HCT116 (cell line): ENCODE measurements around the gene TANGO6. TPM values are rescaled to one million over a fixed set of nuclear protein-coding genes. Genes with fewer than 3 reads are reported as not detected.

Experiments
- ATAC-seq: fragments of 200-7000 bp; cut with Tn5 transposase; 2 replicates; pipeline ENCODE4 v1.9.1; 2020; ENCODE audit warnings: mild to moderate bottlenecking, moderate library complexity
- BruUV-seq: library from RNA; stranded (reverse); fragments of 400-500 nt; replicated peaks from 2 replicates; lab custom pipeline; 2021; lab: Mats Ljungman, UMichigan
- CTCF ChIA-PET: fragments of 300-600 bp; sonication (Branson Sonifier 250); formaldehyde crosslinking; loops from one replicate; lab custom pipeline; 2021; ENCODE audit warnings: antibody characterized with exemption; lab: Charles Lee
- POLR2A ChIA-PET: fragments of 300-600, 350-600 bp; sonication (Branson Sonifier 250); formaldehyde crosslinking; loops from one replicate; lab custom pipeline; 2021; ENCODE audit warnings: antibody characterized with exemption; lab: Charles Lee
- RAD21 ChIA-PET, 2 experiments: fragments of 300-600 bp; sonication (Branson Sonifier 250); formaldehyde crosslinking; loops; one replicate each; lab custom pipeline; 2023; ENCODE audit warnings: low total read pairs in 2 of 2; ENCODE audit not compliant: uncharacterized antibody in 2 of 2, unreplicated experiment in 2 of 2, low non-redundant PET in 1 of 2; lab: Charles Lee
- DNase-seq: peaks from one replicate; pipeline ENCODE4 v3.0.0-alpha.2; 2010; ENCODE audit warnings: low read depth, low spot score
- H2AFZ ChIP-seq: fragments of 200-600 bp; shearing (Covaris generic), sonication (generic); 2 replicates; pipeline ENCODE4 v1.6.1; 2017; ENCODE audit warnings: low read depth, mixed run types, mixed read lengths, antibody characterized with exemption, low read length; ENCODE audit not compliant: poor library complexity, severe bottlenecking
- H3K27ac ChIP-seq: 2 replicates; pipeline ENCODE4 v1.5.1; 2012; ENCODE audit warnings: low read depth, low read length
- H3K27me3 ChIP-seq: fragments of 200-600 bp; sonication (generic); 2 replicates; pipeline ENCODE4 v1.6.1; 2016; ENCODE audit warnings: mixed run types, low read length, mixed read lengths; ENCODE audit not compliant: insufficient read depth
- H3K36me3 ChIP-seq, 2 experiments: fragments of 200-500 bp in 1 of 2; fragments of 200-600 bp in 1 of 2; sonication (Bioruptor generic) in 1 of 2; sonication (generic) in 1 of 2; 2 replicates each; pipeline versions ENCODE4 v1.5.1 to v1.6.1; 2014 to 2016; ENCODE audit warnings: low read length in 2 of 2, inconsistent platforms in 1 of 2, mixed read lengths in 1 of 2, mixed run types in 1 of 2; ENCODE audit not compliant: insufficient read depth in 2 of 2, control insufficient read depth in 1 of 2
- H3K4me1 ChIP-seq, 2 experiments: fragments of 200-600 bp in 1 of 2; sonication (generic) in 1 of 2; 2 replicates each; pipeline versions ENCODE4 v1.5.1 to v1.6.1; 2012 to 2017; ENCODE audit warnings: low read length in 2 of 2, inconsistent platforms in 1 of 2, mild to moderate bottlenecking in 1 of 2, mixed read lengths in 1 of 2, mixed run types in 1 of 2, moderate library complexity in 1 of 2; ENCODE audit not compliant: insufficient read depth in 2 of 2, control insufficient read depth in 1 of 2
- H3K4me2 ChIP-seq: fragments of 200-600 bp; sonication (generic); 2 replicates; pipeline ENCODE4 v1.6.1; 2017; ENCODE audit warnings: mixed run types, low read length, mixed read lengths
- H3K4me3 ChIP-seq, 2 experiments: fragments of 200-600 bp in 1 of 2; sonication (generic) in 1 of 2; replicated peaks in 1 of 2; 2 replicates each; pipeline ENCODE4 v1.5.1; 2011 to 2016; ENCODE audit warnings: low read length in 2 of 2, control low read depth in 1 of 2, low read depth in 1 of 2, mild to moderate bottlenecking in 1 of 2, mixed read lengths in 1 of 2, mixed run types in 1 of 2
- H3K79me2 ChIP-seq: fragments of 200-600 bp; sonication (generic); 2 replicates; pipeline ENCODE4 v1.6.1; 2017; ENCODE audit warnings: mild to moderate bottlenecking, mixed run types, low read length, moderate library complexity, mixed read lengths; ENCODE audit not compliant: insufficient read depth
- H3K9ac ChIP-seq: fragments of 200-600 bp; sonication (generic); 2 replicates; pipeline ENCODE4 v1.6.1; 2016; ENCODE audit warnings: low read length, mixed read lengths
- H3K9me2 ChIP-seq: fragments of 200-600 bp; sonication (generic), shearing (Covaris generic); 2 replicates; pipeline ENCODE4 v1.6.1; 2017; ENCODE audit warnings: mixed run types, mild to moderate bottlenecking, moderate library complexity; ENCODE audit not compliant: insufficient read depth
- H3K9me3 ChIP-seq, 2 experiments: fragments of 200-500 bp in 1 of 2; fragments of 200-600 bp in 1 of 2; sonication (Bioruptor generic) in 1 of 2; sonication (generic) in 1 of 2; 2 replicates each; pipeline ENCODE4 v1.6.1; 2014 to 2017; ENCODE audit warnings: low read length in 2 of 2, mixed read lengths in 2 of 2, inconsistent platforms in 1 of 2, low read depth in 1 of 2, mild to moderate bottlenecking in 1 of 2, mixed run types in 1 of 2, moderate library complexity in 1 of 2; ENCODE audit not compliant: control insufficient read depth in 1 of 2, insufficient read depth in 1 of 2
- H4K20me1 ChIP-seq: fragments of 200-600 bp; sonication (generic), shearing (Covaris generic); 2 replicates; pipeline ENCODE4 v1.6.1; 2017; ENCODE audit warnings: mixed run types, mild to moderate bottlenecking, moderate library complexity; ENCODE audit not compliant: insufficient read depth
- CBX3 ChIP-seq: IDR thresholded peaks from 2 replicates; pipeline ENCODE4 v1.6.1; 2012; ENCODE audit warnings: low read depth
- CEBPB ChIP-seq: IDR thresholded peaks from 2 replicates; pipeline ENCODE4 v1.6.1; 2012; ENCODE audit warnings: low read depth
- EGR1 ChIP-seq: IDR thresholded peaks from 2 replicates; pipeline ENCODE4 v1.6.1; 2012; ENCODE audit warnings: low read depth
- ELF1 ChIP-seq: IDR thresholded peaks from 2 replicates; pipeline ENCODE4 v1.6.1; 2012; ENCODE audit warnings: low read depth, borderline replicate concordance
- EZH2 ChIP-seq: fragments of 200-600 bp; sonication (generic); IDR thresholded peaks from 2 replicates; pipeline ENCODE4 v1.6.1; 2017; ENCODE audit warnings: antibody characterized with exemption, mixed run types
- FOSL1 ChIP-seq: IDR thresholded peaks from 2 replicates; pipeline ENCODE4 v1.6.1; 2012; ENCODE audit warnings: low read depth
- JUND ChIP-seq: IDR thresholded peaks from 2 replicates; pipeline ENCODE4 v1.6.1; 2012
- POLR2A ChIP-seq: IDR thresholded peaks from 2 replicates; pipeline ENCODE4 v1.7.0; 2011; ENCODE audit warnings: borderline replicate concordance; ENCODE audit not compliant: insufficient read depth, insufficient read length; ENCODE audit errors: extremely low read depth
- POLR2AphosphoS5 ChIP-seq: IDR thresholded peaks from 2 replicates; pipeline ENCODE4 v1.6.1; 2011; ENCODE audit warnings: mild to moderate bottlenecking, low read depth, low read length, moderate library complexity
- RAD21 ChIP-seq: IDR thresholded peaks from 2 replicates; pipeline ENCODE4 v1.6.1; 2012; ENCODE audit warnings: low read depth, mild to moderate bottlenecking
- REST ChIP-seq: IDR thresholded peaks from 2 replicates; pipeline ENCODE4 v1.6.1; 2012; ENCODE audit warnings: low read depth
- SP1 ChIP-seq: IDR thresholded peaks from 2 replicates; pipeline ENCODE4 v1.6.1; 2012; ENCODE audit warnings: low read depth
- YY1 ChIP-seq: IDR thresholded peaks from 2 replicates; pipeline ENCODE4 v1.6.1; 2011; ENCODE audit warnings: low read length, low read depth, moderate library complexity, mild to moderate bottlenecking; ENCODE audit not compliant: insufficient replicate concordance; ENCODE audit errors: extremely low read depth
- ZFX ChIP-seq: fragments of 450-650 bp; IDR thresholded peaks from 2 replicates; pipeline ENCODE4 v1.6.1; 2017
- intact Hi-C: fragments of 100-400 bp; cut with micrococcal nuclease; formaldehyde crosslinking; loops from 2 replicates; pipeline ENCODE4 v1.10.0; 2022
- total RNA-seq: library from RNA; stranded (reverse); gene quantifications from one replicate; pipeline ENCODE4 v1.2.1, GENCODE V29; 2021; ENCODE audit not compliant: unreplicated experiment
- TF ChIP-seq, protein P1 (sequence below): IDR thresholded peaks from 2 replicates; pipeline ENCODE4 v1.6.1; 2011; ENCODE audit warnings: mild to moderate bottlenecking, low read length, moderate library complexity; ENCODE audit not compliant: insufficient replicate concordance; ENCODE audit errors: extremely low read depth

TANGO6 gene
- total RNA-seq, 1 experiment from 2014 or later = 16.4 TPM

GRCh38 chr16:68909099-68909733 is 65.9 kb downstream of the TANGO6 start:
- no peak for TF ChIP-seq EZH2
- TF ChIP-seq SP1 = no peak
- TF ChIP-seq ZFX = no peak
- no peak for TF ChIP-seq YY1
- TF ChIP-seq POLR2AphosphoS5 = no peak
- no peak for TF ChIP-seq ELF1
- TF ChIP-seq CEBPB = no peak
- no peak for TF ChIP-seq EGR1
- TF ChIP-seq FOSL1 = no peak
- no peak for TF ChIP-seq RAD21
- Histone ChIP-seq H4K20me1 (no peaks in the 10 kb centered on the region), H3K4me2 (no peak overlapping the region), H3K4me1 (peaks cover 0 to 4% of the 10 kb centered on the region in 2 experiments; a peak in 3 of 4 replicates), H3K9ac (no peak overlapping the region), H3K27me3 (no peaks in the 10 kb centered on the region), H3K9me3 (no peaks in the 10 kb centered on the region), H3K36me3 (peaks cover 0 to 3% of the 10 kb centered on the region in 2 experiments; a peak in 2 of 4 replicates), H3K27ac (no peak overlapping the region), H3K9me2 (no peaks in the 10 kb centered on the region), H2AFZ (no peak overlapping the region), H3K79me2 (no peaks in the 10 kb centered on the region), H3K4me3 (no peak overlapping the region)
- ChIA-PET POLR2A (interaction anchor here (1.0 kb wide), 1 partner anchor 12 kb away, joined by 6 read pairs; no protein-coding TSS in a partner anchor), RAD21 (no interaction called here), CTCF (no interaction called here)
- intact Hi-C loops = loop anchor here (10.0 kb wide), 1 partner anchor 314 kb away; no protein-coding TSS in a partner anchor
- no TSS peak for BruUV-seq
- no peak for ATAC-seq
- no peak for DNase-seq

DNA sequence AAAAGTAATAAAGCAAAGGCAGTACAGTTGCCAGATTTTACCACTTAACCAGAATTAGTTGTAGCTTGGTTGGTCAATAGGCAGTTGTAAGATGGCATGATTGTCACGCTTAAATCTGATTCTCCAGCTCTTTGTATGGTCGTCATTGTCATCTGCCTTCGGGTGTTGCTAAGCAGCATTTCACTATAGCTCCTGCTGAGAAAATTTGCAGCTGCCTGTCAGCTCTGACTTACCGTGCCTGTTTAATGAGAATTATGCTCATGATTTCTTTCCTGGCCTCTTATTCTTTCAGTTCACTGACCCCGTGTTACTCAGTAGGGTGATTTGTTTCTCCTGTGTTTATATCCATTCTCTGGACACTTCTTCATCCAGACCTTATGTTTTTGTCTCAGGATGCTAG is 66.7 kb downstream of the TANGO6 start:
- peaks cover 0 to 3% of the 10 kb centered on the region in 2 experiments; a peak in 2 of 4 replicates for H3K36me3 ChIP-seq
- no TSS peak for BruUV-seq
- TF ChIP-seq ELF1 = no peak
- no peak for TF ChIP-seq CEBPB
- TF ChIP-seq POLR2A = no peak
- TF ChIP-seq ZFX = no peak
- TF ChIP-seq, protein P1, sequence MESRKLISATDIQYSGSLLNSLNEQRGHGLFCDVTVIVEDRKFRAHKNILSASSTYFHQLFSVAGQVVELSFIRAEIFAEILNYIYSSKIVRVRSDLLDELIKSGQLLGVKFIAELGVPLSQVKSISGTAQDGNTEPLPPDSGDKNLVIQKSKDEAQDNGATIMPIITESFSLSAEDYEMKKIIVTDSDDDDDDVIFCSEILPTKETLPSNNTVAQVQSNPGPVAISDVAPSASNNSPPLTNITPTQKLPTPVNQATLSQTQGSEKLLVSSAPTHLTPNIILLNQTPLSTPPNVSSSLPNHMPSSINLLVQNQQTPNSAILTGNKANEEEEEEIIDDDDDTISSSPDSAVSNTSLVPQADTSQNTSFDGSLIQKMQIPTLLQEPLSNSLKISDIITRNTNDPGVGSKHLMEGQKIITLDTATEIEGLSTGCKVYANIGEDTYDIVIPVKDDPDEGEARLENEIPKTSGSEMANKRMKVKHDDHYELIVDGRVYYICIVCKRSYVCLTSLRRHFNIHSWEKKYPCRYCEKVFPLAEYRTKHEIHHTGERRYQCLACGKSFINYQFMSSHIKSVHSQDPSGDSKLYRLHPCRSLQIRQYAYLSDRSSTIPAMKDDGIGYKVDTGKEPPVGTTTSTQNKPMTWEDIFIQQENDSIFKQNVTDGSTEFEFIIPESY = no peak
- TF ChIP-seq JUND = no peak
- no peak for TF ChIP-seq SP1
- TF ChIP-seq EGR1 = no peak
- TF ChIP-seq RAD21 = no peak
- no peak for TF ChIP-seq CBX3
- no peak for TF ChIP-seq EZH2
- TF ChIP-seq REST = no peak
- DNase-seq (no peak), ATAC-seq (no peak)
- H3K27ac ChIP-seq = no peak overlapping the region
- ChIA-PET CTCF (no interaction called here), RAD21 (no interaction called here), POLR2A (interaction anchor here (1.0 to 1.6 kb wide), 2 partner anchors 11 to 163 kb away, joined by 4 to 6 read pairs; no protein-coding TSS in a partner anchor)
- no peaks in the 10 kb centered on the region for H3K27me3 ChIP-seq
- H3K9me3 ChIP-seq = no peaks in the 10 kb centered on the region
- H3K4me2 ChIP-seq = no peak overlapping the region
- no peak overlapping the region for H2AFZ ChIP-seq
- intact Hi-C loops = no loop called here
- no peaks in the 10 kb centered on the region for H3K9me2 ChIP-seq
- H3K4me3 ChIP-seq = no peak overlapping the region
- peaks cover under 1 to 4% of the 10 kb centered on the region in 2 experiments for H3K4me1 ChIP-seq
- H4K20me1 ChIP-seq = no peaks in the 10 kb centered on the region
- H3K9ac ChIP-seq = no peak overlapping the region
- no peaks in the 10 kb centered on the region for H3K79me2 ChIP-seq
